Smooth muscle cell of the brain vasculature (primary cell): ENCODE data around the gene THAP11.

ENCODE experiments used
- DNase-seq: peaks from one replicate; pipeline ENCODE4 v3.0.0-alpha.2; 2012; ENCODE audit warnings: low read depth, low spot score

The THAP11 gene

DNA sequence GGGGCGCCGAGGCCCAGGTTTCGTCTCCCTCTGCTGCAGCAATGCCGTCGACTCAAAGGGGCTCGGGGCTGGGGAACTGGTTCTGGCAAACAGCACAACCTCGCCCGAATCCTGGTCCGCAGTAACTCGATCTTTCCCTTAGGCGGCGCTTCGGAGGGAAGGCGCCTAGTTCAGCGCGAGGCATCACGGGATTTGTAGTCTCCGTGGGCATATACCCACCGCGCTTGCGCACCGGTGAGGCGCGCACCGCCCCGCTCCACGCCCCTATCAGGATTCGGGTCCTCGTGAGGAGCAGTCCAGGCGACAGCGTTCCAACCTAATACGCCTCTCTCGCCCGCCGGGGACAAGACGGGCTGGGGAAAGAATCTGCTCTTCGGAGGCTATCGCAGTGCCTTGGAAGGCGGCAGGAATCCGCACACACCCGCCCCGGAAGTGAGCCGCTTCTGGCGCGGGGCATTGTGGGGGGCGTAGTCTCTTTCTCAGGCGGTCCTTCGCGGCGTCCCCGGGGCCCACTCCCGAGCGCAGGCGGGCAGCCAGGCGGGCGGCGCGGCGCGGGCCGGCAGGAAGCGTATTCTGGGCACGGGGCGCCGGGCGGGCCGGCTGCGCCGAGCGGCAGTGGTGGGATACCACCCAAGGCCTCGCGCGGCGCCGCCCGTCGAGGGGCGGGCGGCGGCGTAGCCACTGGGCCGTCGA lies at the start of gene THAP11:
Gene THAP11, plus strand, starts transcription at position 505 of the 693 bp plus-strand sequence. CDS start 235 bp downstream, outside the sequence.
- peak; percentile 92 for DNase-seq

GRCh38 chr16:67796099-67796718 lies 45.9 kb upstream of the THAP11 start:
- no peak for DNase-seq

- no peak for DNase-seq
Observed at GRCh38 chr16:67800338-67800926, 41.7 kb upstream of the THAP11 start.

- DNase-seq: no peak
Observed at GRCh38 chr16:67801241-67801640, 40.9 kb upstream of the THAP11 start.

- no peak for DNase-seq
Observed at GRCh38 chr16:67801883-67802282, 40.2 kb upstream of the THAP11 start.

DNA sequence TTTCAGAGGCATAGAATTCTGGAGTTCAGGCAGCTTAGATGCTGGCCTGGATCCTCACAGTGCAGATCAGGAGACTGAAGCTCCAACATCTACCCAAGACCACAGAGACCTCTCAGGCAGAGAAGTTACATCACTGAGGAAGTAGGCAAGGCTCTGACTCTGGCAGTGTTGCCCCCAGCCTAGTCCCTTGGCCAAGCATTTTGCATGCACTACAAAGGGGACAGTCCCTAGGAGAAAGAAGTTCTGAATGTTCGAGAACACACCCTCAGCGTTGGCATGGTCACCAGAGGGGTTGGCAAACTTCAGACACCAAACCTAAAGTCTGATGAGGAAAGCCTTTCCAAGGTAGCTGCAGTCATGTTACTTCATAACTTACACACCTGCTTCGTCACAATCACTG lies 38.2 kb upstream of the THAP11 start:
- DNase-seq: no peak

GRCh38 chr16:67804853-67805542 lies 37.1 kb upstream of the THAP11 start:
- no peak for DNase-seq

- DNase-seq: no peak
Observed at GRCh38 chr16:67805718-67806427, 36.2 kb upstream of the THAP11 start.

- peak; percentile 98 for DNase-seq
Observed at GRCh38 chr16:67806428-67807147, 35.5 kb upstream of the THAP11 start, which contains the start of the genes RANBP10 and TSNAXIP1. Gene RANBP10 (minus strand): TSS chr16:67806560. CDS start chr16:67806536, 24 bp downstream. Gene TSNAXIP1 (plus strand): TSS chr16:67806889. CDS start chr16:67807150, 261 bp downstream.

GRCh38 chr16:67807148-67807682 lies 34.9 kb upstream of the THAP11 start:
- no peak for DNase-seq

- no peak for DNase-seq
Observed at GRCh38 chr16:67811899-67812298, 30.2 kb upstream of the THAP11 start.

DNA sequence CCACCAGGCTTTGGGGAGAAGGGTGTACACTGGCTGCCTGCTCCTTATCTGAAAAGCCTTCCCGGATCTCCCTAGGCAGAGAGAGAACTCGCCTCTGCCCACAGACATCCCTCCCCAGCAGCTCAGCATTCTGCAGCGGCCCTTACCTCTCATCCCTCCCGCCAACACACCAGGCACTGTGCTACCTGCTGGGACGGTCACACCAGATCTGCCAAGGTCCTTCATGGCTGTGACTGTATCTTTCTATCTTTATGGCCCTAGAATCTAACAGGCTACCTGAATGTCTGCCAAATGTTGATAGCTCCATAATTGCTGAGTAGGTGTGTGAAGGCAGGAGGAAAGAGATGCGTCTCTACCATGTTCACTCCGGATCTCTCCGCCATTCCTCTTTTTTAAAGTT lies 27.6 kb upstream of the THAP11 start:
- no peak for DNase-seq

- no peak for DNase-seq
Observed at GRCh38 chr16:67820608-67821259, 21.4 kb upstream of the THAP11 start.

DNA sequence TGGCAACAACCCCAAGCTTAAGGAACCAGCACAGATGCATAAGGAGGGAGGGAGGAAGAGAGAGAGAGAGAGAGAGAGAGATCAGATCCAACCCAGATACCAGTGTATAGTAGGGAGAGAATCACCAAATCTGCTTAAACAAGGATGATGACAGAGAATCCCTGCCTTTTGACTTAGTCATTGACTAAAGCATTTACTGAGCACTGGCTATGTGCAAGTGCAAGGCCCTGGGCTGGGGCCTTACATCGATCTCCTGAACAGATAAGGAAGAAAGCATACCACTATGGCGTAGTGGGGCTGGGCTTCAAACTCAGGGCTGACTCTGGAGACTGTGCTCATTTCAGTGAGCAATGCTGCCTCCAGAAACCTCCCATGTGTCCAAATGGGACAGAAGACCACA lies 19.6 kb upstream of the THAP11 start:
- no peak for DNase-seq

DNA sequence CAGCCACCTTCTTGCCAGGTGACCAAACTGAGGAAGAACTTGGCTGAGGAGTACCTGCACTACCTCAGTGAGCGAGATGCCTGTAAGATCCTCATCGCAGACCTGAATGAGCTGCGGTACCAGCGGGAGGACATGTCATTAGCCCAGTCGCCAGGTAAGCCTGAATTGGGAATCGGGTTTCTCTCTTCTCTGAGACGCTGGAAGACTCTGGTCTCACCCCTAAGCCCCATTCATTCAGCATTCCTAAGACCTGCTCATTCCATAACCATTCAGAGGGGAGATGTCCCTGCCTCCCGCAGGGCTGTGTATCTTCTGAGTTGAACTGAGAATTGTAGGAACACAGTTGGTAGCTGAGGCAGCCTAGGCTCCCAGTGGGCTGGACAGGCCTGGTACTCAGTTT lies 17.0 kb upstream of the THAP11 start:
- no peak for DNase-seq

- no peak for DNase-seq
Observed at GRCh38 chr16:67825906-67826305, 16.2 kb upstream of the THAP11 start.

GRCh38 chr16:67828651-67829050 lies 13.5 kb upstream of the THAP11 start:
- DNase-seq: no peak

DNA sequence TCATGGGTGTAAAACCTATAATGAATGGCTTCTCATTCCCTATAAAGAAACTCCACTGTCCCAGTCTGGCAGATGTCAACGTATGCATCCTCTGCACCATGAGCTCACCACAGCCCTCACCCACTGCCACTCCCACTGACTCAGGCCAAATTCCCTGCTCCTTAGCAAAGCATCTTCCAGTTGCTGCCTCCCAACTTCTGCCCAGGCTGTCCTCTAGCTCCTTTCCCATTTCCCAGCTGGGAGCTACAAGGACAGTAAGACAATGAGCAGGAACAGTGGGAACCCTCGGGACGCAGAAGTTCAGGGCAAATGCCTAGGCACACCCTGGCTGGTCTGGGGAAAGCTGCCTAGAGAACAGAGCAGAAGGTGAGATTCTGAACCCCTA lies 9.1 kb upstream of the THAP11 start:
- DNase-seq: no peak

- DNase-seq: peak; percentile 77
Observed at GRCh38 chr16:67833415-67834241, 8.5 kb upstream of the THAP11 start.
